Kidney (tissue), 14 donors: ENCODE data around the gene PIGU. TPM values are rescaled to one million over a fixed set of nuclear protein-coding genes. Genes with fewer than 3 reads are reported as not detected.

Source experiments
- DNase-seq, 5 donors: peaks; one replicate each; pipeline ENCODE4 v3.0.0-alpha.2; 2013 to 2020
- FAIRE-seq: peaks from 2 replicates; lab custom pipeline; 2012; peaks lifted over from hg19 to GRCh38; lab: Jason Lieb, UNC
- H3K27ac ChIP-seq, 2 donors: one replicate each; pipeline ENCODE4 v1.7.0; 2013; ENCODE audit warnings: low read depth in 2 of 2, low read length in 2 of 2, inconsistent platforms in 1 of 2
- H3K27me3 ChIP-seq: one replicate; pipeline ENCODE4 v1.7.1; 2013; ENCODE audit warnings: low read length, inconsistent platforms; ENCODE audit not compliant: control insufficient read depth, insufficient read depth
- H3K36me3 ChIP-seq, 3 donors: one replicate each; pipeline versions ENCODE4 v1.7.0 to v1.7.1; 2013; ENCODE audit warnings: low read length in 3 of 3, control low read depth in 1 of 3, inconsistent platforms in 1 of 3; ENCODE audit not compliant: insufficient read depth in 3 of 3, control insufficient read depth in 2 of 3
- H3K4me1 ChIP-seq, 3 donors: one replicate each; pipeline versions ENCODE4 v1.7.0 to v1.7.1; 2013; ENCODE audit warnings: low read length in 3 of 3, inconsistent platforms in 1 of 3, low read depth in 1 of 3; ENCODE audit not compliant: control insufficient read depth in 2 of 3, insufficient read depth in 2 of 3
- H3K4me3 ChIP-seq, 3 donors: one replicate each; pipeline versions ENCODE4 v1.7.0 to v1.8.1; 2013; ENCODE audit warnings: low read length in 3 of 3, control low read depth in 1 of 3, inconsistent platforms in 1 of 3
- H3K9ac ChIP-seq, 3 donors: one replicate each; pipeline versions ENCODE4 v1.7.0 to v1.7.1; 2013; ENCODE audit warnings: low read length in 3 of 3, control low read depth in 1 of 3, inconsistent platforms in 1 of 3
- H3K9me3 ChIP-seq, 3 donors: one replicate each; pipeline versions ENCODE4 v1.7.0 to v1.7.1; 2013; ENCODE audit warnings: low read length in 3 of 3, control low read depth in 1 of 3, inconsistent platforms in 1 of 3; ENCODE audit not compliant: control insufficient read depth in 2 of 3, insufficient read depth in 1 of 3
- CTCF ChIP-seq: IDR thresholded peaks from 3 replicates; pipeline ENCODE4 v1.5.1; 2012; ENCODE audit warnings: mild to moderate bottlenecking, moderate library complexity, borderline replicate concordance; ENCODE audit not compliant: insufficient read depth; ENCODE audit errors: extremely low read depth
- intact Hi-C: fragments of 100-400 bp; cut with DNase I; formaldehyde crosslinking; loops from one replicate; pipeline ENCODE4 v1.11.1; 2022
- polyA plus RNA-seq: library from polyadenylated mRNA; stranded (reverse); fragments of 350-450 nt; fragmentation: Illumina TruSeq; extraction: RNeasy Lipid Tissue Mini Kit (QIAGEN cat#74804); gene quantifications from one replicate; pipeline ENCODE4 v1.2.3, GENCODE V29; 2014; ENCODE audit warnings: low read depth, low replicate concordance; ENCODE audit not compliant: insufficient read depth
- total RNA-seq: library from RNA; stranded (reverse); fragmentation: NEBNext Ultra II Directional; extraction: Animal tissue kit (Norgen Biotek cat#: 25700); gene quantifications from one replicate; pipeline ENCODE4 v1.2.1, GENCODE V29; 2021
- donor health status: control.
- donor health status: control.
- donor health status: control.
- donor health status: control.
- donor health status: control.
- donor health status: DM: yes; HTN: yes; CAD: no.
- donor health status: Normal renal cell carcinoma (clear cell type).

The PIGU gene
- total and polyA plus RNA-seq, 2 donors from 2014 or later, result 15.9 to 42.0 TPM

DNA sequence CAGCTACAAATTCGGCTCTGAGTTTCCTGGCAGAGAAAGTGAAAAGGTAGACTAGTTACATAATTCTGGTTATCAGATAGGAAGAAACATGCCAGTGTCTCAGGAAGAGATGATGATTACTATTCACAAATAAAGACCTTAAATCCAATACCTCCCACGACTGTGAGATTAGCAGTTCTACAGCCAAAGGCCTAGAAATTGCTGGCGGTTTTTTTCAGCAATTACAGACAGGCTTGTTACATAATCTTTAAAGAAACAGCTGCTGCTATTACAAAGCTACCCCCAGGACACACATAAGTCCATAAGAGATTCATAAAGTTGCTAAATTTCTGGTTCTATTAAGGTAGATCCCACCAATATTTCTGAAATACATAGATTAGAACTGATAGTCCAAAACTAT is 40.2 kb downstream of the PIGU start:
- Histone ChIP-seq H3K36me3 (peaks cover 0 to 4% (median 0%) of the 10 kb centered on the region in 3 donors), H3K4me3 (no peak overlapping the region), H3K9ac (no peak overlapping the region), H3K4me1 (peaks cover 0 to 3% (median 0%) of the 10 kb centered on the region in 3 donors), H3K27ac (no peak overlapping the region), H3K9me3 (no peaks in the 10 kb centered on the region), H3K27me3 (no peaks in the 10 kb centered on the region)
- no peak for TF ChIP-seq CTCF
- DNase-seq, result no peak
- no peak for FAIRE-seq
- intact Hi-C loops, result no loop called here

DNA sequence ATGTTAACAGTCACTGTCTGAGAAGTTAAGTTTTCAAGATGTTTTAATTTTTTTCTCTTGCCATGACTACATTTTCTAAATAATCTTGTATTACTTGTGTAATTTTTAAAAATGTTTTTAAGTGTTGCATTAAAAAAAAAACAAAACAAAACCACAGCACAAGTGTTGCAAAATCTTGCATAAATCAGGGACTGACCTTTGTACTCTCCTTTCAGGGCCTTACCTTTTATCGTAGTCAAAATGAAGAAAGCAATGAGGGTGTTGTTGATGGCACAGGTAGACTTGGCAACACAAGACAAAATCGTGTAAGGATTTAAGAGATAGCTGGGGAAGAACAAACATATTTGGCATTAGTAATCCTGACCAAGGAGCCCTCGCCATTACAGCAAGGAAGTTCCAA is 42.5 kb downstream of the PIGU start:
- no peak overlapping the region for H3K4me3 ChIP-seq
- no peaks in the 10 kb centered on the region for H3K4me1 ChIP-seq
- no peaks in the 10 kb centered on the region for H3K9me3 ChIP-seq
- TF ChIP-seq CTCF, result no peak
- intact Hi-C loops, result no loop called here
- peaks cover 0 to 4% (median 0%) of the 10 kb centered on the region in 3 donors for H3K36me3 ChIP-seq
- FAIRE-seq, result no peak
- H3K27ac ChIP-seq, result no peak overlapping the region
- H3K27me3 ChIP-seq, result no peaks in the 10 kb centered on the region
- DNase-seq, result no peak
- H3K9ac ChIP-seq, result no peak overlapping the region

- peaks cover 0 to 4% (median 0%) of the 10 kb centered on the region in 3 donors for H3K36me3 ChIP-seq
- H3K4me3 ChIP-seq, result no peak overlapping the region
- H3K27ac ChIP-seq, result no peak overlapping the region
- H3K9ac ChIP-seq, result no peak overlapping the region
- no peak for DNase-seq
- no peak for FAIRE-seq
- H3K27me3 ChIP-seq, result no peaks in the 10 kb centered on the region
- TF ChIP-seq CTCF, result no peak
- intact Hi-C loops, result no loop called here
- no peaks in the 10 kb centered on the region for H3K9me3 ChIP-seq
- H3K4me1 ChIP-seq, result no peaks in the 10 kb centered on the region
Observed at GRCh38 chr20:34632870-34633452, 43.9 kb downstream of the PIGU start.

DNA sequence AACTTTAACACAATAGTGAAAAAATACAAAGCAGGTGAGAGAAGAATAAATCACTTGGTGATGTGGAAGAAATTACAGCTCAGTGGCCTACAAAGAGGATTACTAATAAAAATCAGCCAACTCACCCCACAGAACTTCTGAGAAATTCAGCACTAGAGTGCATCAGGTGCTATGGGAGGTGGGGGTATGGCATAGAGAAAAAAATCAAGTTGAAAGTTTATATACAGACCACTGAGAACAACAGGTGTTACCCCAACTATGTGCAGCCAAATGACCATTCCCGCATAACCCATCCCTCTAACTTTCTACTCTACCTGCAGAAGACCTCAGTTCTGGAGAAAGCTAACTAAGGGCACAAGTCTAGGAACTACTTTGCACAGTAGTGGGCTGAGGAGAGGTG is 47.0 kb downstream of the PIGU start:
- TF ChIP-seq CTCF, result no peak
- no peak for FAIRE-seq
- H3K4me3 ChIP-seq, result no peak overlapping the region

More for the DNA sequence above, 47.0 kb downstream of the PIGU start:
- peaks cover 0 to 2% (median 0%) of the 10 kb centered on the region in 3 donors for H3K36me3 ChIP-seq
- H3K9me3 ChIP-seq, result no peaks in the 10 kb centered on the region
- no peaks in the 10 kb centered on the region for H3K27me3 ChIP-seq
- no peak for DNase-seq
- intact Hi-C loops, result no loop called here
- H3K27ac ChIP-seq, result no peak overlapping the region
- H3K9ac ChIP-seq, result no peak overlapping the region
- H3K4me1 ChIP-seq, result no peaks in the 10 kb centered on the region
